Neural cell (in vitro differentiated cells): Measurements from ENCODE around the gene LYPLA2. TPM values are rescaled to one million over a fixed set of nuclear protein-coding genes. Genes with fewer than 3 reads are reported as not detected.

Experiments
- H2AFZ ChIP-seq: fragments of 200-600, 300-800 bp; sonication (generic), shearing (Covaris generic); 2 replicates; pipeline ENCODE4 v1.6.0; 2014; ENCODE audit warnings: low read depth, mild to moderate bottlenecking, antibody characterized with exemption, low read length, moderate library complexity
- H3F3A ChIP-seq: fragments of 200-600 bp; shearing (Covaris generic); 2 replicates; pipeline ENCODE4 v1.6.1; 2016; ENCODE audit warnings: mild to moderate bottlenecking, moderate library complexity, mixed read lengths, antibody characterized with exemption, low read length; ENCODE audit not compliant: insufficient read depth, poor library complexity, severe bottlenecking
- H3K27ac ChIP-seq: fragments of 200-600, 300-800 bp; sonication (generic), shearing (Covaris generic); 2 replicates; pipeline ENCODE4 v1.5.1; 2014; ENCODE audit warnings: mild to moderate bottlenecking, low read length, moderate library complexity
- H3K27me3 ChIP-seq: fragments of 300-800, 200-600 bp; sonication (generic), shearing (Covaris generic); 2 replicates; pipeline ENCODE4 v1.6.0; 2014; ENCODE audit warnings: mild to moderate bottlenecking, low read depth, low read length, moderate library complexity; ENCODE audit not compliant: insufficient read depth
- H3K36me3 ChIP-seq: fragments of 300-800, 200-600 bp; sonication (generic), shearing (Covaris generic); 2 replicates; pipeline ENCODE4 v1.5.1; 2014; ENCODE audit warnings: mild to moderate bottlenecking, antibody characterized with exemption, low read length, moderate library complexity; ENCODE audit not compliant: insufficient read depth
- H3K4me2 ChIP-seq: fragments of 300-800, 200-600 bp; sonication (generic), shearing (Covaris generic); 2 replicates; pipeline ENCODE4 v1.6.0; 2014; ENCODE audit warnings: mild to moderate bottlenecking, low read length
- H3K4me3 ChIP-seq: fragments of 300-800, 200-600 bp; sonication (generic), shearing (Covaris generic); 2 replicates; pipeline ENCODE4 v1.5.1; 2014; ENCODE audit warnings: mild to moderate bottlenecking, low read length, moderate library complexity
- H3K79me2 ChIP-seq: fragments of 200-600 bp; shearing (Covaris generic); replicated peaks from 2 replicates; pipeline ENCODE4 v1.6.0; 2014; ENCODE audit warnings: mild to moderate bottlenecking, low read length, moderate library complexity; ENCODE audit not compliant: insufficient read depth
- H3K9ac ChIP-seq: fragments of 300-800, 200-600 bp; sonication (generic), shearing (Covaris generic); 2 replicates; pipeline ENCODE4 v1.6.1; 2016; ENCODE audit warnings: mild to moderate bottlenecking, low read length, mixed read lengths
- H3K9me2 ChIP-seq: fragments of 200-600 bp; shearing (Covaris generic); 2 replicates; pipeline ENCODE4 v1.6.1; 2016; ENCODE audit warnings: mild to moderate bottlenecking, low read length, mixed read lengths; ENCODE audit not compliant: insufficient read depth
- H3K9me3 ChIP-seq: fragments of 200-600, 300-800 bp; sonication (generic), shearing (Covaris generic); 2 replicates; pipeline ENCODE4 v1.6.1; 2016; ENCODE audit warnings: mild to moderate bottlenecking, mixed run types, low read length, moderate library complexity, mixed read lengths
- H4K20me1 ChIP-seq: fragments of 200-600 bp; shearing (Covaris generic); 2 replicates; pipeline ENCODE4 v1.6.1; 2016; ENCODE audit warnings: mild to moderate bottlenecking, mixed run types; ENCODE audit not compliant: insufficient read depth
- EP300 ChIP-seq: fragments of 450-650 bp; conservative IDR thresholded peaks from 2 replicates; pipeline ENCODE4 v1.6.1; 2014; ENCODE audit warnings: antibody characterized with exemption, mild to moderate bottlenecking, moderate library complexity; ENCODE audit not compliant: poor library complexity, severe bottlenecking
- EZH2 ChIP-seq: fragments of 200-600, 300-800 bp; shearing (Covaris generic), sonication (generic); IDR thresholded peaks from 2 replicates; pipeline ENCODE4 v1.6.1; 2014; ENCODE audit warnings: antibody characterized with exemption, low read length, borderline replicate concordance, mild to moderate bottlenecking; ENCODE audit not compliant: insufficient read depth, poor library complexity, severe bottlenecking
- MXI1 ChIP-seq: fragments of 450-650 bp; conservative IDR thresholded peaks from 2 replicates; pipeline ENCODE4 v1.6.1; 2014; ENCODE audit warnings: antibody characterized with exemption, mild to moderate bottlenecking; ENCODE audit not compliant: poor library complexity, severe bottlenecking
- POLR2AphosphoS5 ChIP-seq: IDR thresholded peaks from 2 replicates; pipeline ENCODE4 v1.6.1; 2012
- RAD21 ChIP-seq: fragments of 450-650 bp; conservative IDR thresholded peaks from 2 replicates; pipeline ENCODE4 v1.6.1; 2014; ENCODE audit warnings: antibody characterized with exemption, mild to moderate bottlenecking, moderate library complexity
- SMC3 ChIP-seq: fragments of 450-650 bp; conservative IDR thresholded peaks from 2 replicates; pipeline ENCODE4 v1.6.1; 2014; ENCODE audit warnings: antibody characterized with exemption, mild to moderate bottlenecking, moderate library complexity; ENCODE audit not compliant: poor library complexity
- polyA plus RNA-seq: library from polyadenylated mRNA; depleted of rRNA; stranded (reverse); fragments of >200 nt; gene quantifications from 2 replicates; pipeline ENCODE4 v1.2.3, GENCODE V29; 2014
- TF ChIP-seq, protein P1 (sequence below): IDR thresholded peaks from 2 replicates; pipeline ENCODE4 v1.6.1; 2012; ENCODE audit warnings: borderline replicate concordance
- TF ChIP-seq, protein P2 (sequence below): fragments of 450-650 bp; IDR thresholded peaks from 2 replicates; pipeline ENCODE4 v1.5.1; 2014; ENCODE audit warnings: antibody characterized with exemption, mild to moderate bottlenecking, moderate library complexity; ENCODE audit not compliant: poor library complexity, severe bottlenecking

LYPLA2 gene
- polyA plus RNA-seq, 1 donor from 2014 or later = 107 TPM

DNA sequence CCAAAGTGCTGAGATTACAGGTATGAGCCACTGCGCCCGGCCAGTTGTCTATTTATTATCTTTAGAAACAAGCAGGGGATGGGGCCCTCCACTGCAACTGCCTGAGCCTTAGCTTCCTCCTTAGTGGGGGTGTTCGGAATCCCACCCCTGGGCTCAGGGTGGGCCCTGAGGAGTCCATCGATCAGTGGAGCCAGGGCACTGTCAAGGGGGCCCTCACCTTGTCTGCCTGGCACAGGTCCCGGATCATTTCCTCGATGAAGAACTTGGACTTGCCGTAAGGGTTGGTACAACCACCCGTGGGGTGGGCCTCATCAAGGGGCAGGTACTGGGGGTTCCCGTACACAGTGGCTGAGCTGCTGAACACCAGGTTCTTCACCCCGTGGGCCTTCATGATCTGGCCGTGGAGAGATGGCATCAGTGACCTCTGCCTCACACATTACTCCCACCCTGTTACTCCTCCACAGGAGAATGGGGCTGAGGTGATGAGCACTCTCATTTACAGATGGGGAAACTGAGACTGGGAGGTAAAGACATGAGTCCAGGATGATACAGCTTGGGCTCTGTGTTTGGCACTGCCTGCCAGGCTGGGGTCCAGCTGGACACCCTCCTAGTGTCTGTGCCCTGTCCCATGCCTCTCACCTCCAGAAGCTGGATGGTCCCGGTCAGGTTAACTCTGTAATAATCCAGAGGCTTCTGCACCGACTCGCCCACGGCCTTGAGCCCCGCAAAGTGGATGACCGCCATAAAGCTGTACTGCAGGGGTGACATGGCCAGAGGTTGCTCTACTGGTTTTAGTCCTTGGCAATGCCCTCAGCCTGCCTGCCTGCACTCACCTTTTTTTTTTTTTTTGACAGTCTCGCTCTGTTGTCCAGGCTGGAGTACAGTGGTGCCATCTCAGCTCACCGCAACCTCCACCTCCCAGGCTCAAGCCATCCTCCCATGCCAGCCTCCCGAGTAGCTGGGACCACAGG is 6.8 kb downstream of the LYPLA2 start:
- Histone ChIP-seq H3K36me3 (peaks cover 4% of the 10 kb centered on the region), H3K27me3 (no peaks in the 10 kb centered on the region), H4K20me1 (no peaks in the 10 kb centered on the region), H3K9ac (no peak overlapping the region), H3K4me3 (no peak overlapping the region), H3K79me2 (peaks cover 2% of the 10 kb centered on the region), H3K9me3 (no peaks in the 10 kb centered on the region), H3K4me2 (no peak overlapping the region), H3K27ac (no peak overlapping the region), H3K9me2 (no peaks in the 10 kb centered on the region), H2AFZ (no peak overlapping the region), H3F3A (no peaks in the 10 kb centered on the region)
- no peak for TF ChIP-seq RAD21
- TF ChIP-seq SMC3 = no peak
- TF ChIP-seq POLR2AphosphoS5 = no peak
- TF ChIP-seq, protein P1, sequence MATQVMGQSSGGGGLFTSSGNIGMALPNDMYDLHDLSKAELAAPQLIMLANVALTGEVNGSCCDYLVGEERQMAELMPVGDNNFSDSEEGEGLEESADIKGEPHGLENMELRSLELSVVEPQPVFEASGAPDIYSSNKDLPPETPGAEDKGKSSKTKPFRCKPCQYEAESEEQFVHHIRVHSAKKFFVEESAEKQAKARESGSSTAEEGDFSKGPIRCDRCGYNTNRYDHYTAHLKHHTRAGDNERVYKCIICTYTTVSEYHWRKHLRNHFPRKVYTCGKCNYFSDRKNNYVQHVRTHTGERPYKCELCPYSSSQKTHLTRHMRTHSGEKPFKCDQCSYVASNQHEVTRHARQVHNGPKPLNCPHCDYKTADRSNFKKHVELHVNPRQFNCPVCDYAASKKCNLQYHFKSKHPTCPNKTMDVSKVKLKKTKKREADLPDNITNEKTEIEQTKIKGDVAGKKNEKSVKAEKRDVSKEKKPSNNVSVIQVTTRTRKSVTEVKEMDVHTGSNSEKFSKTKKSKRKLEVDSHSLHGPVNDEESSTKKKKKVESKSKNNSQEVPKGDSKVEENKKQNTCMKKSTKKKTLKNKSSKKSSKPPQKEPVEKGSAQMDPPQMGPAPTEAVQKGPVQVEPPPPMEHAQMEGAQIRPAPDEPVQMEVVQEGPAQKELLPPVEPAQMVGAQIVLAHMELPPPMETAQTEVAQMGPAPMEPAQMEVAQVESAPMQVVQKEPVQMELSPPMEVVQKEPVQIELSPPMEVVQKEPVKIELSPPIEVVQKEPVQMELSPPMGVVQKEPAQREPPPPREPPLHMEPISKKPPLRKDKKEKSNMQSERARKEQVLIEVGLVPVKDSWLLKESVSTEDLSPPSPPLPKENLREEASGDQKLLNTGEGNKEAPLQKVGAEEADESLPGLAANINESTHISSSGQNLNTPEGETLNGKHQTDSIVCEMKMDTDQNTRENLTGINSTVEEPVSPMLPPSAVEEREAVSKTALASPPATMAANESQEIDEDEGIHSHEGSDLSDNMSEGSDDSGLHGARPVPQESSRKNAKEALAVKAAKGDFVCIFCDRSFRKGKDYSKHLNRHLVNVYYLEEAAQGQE = no peak
- TF ChIP-seq, protein P2, sequence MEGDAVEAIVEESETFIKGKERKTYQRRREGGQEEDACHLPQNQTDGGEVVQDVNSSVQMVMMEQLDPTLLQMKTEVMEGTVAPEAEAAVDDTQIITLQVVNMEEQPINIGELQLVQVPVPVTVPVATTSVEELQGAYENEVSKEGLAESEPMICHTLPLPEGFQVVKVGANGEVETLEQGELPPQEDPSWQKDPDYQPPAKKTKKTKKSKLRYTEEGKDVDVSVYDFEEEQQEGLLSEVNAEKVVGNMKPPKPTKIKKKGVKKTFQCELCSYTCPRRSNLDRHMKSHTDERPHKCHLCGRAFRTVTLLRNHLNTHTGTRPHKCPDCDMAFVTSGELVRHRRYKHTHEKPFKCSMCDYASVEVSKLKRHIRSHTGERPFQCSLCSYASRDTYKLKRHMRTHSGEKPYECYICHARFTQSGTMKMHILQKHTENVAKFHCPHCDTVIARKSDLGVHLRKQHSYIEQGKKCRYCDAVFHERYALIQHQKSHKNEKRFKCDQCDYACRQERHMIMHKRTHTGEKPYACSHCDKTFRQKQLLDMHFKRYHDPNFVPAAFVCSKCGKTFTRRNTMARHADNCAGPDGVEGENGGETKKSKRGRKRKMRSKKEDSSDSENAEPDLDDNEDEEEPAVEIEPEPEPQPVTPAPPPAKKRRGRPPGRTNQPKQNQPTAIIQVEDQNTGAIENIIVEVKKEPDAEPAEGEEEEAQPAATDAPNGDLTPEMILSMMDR = no peak
- no peak for TF ChIP-seq EZH2

DNA sequence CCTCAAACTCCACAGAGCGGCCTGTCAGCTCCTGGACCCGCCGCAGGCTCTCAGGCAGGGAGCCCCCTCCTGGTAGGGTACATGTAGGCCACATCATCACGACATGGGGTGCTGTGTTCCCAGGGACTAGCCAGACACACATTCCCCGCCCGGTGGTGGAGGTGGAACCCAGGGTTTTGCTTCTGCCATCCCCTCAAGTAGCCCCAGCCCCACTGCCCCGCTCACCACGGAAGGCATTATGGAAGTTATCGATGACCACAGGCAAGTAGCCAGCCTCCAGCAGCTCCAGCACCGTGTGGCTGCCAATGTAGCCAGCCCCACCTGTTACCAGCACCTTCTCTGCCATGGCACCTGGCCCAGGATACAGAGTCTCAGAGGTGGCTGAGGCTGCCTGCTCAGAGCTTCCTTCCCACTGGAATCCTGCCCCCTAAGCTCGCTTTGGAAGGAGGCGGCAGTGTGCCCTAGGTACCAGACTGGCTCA is 7.8 kb downstream of the LYPLA2 start:
- Histone ChIP-seq H3K9me3 (no peaks in the 10 kb centered on the region), H3F3A (no peaks in the 10 kb centered on the region)

DNA sequence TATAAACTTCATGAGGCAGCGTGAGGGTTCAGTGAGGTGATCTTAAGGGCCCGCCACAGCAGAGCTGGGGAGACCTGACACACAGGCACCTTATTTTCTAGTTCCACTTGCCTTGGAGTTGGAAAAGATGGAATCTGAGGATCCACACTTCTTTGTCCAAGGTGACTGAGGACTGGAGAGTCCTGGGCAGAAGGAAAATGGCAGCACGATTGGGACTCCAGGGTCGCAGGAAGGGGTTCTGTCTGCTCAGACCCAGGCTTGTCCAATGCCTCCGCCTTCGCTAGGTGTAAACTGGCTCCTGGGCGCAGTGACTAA is 8.3 kb downstream of the LYPLA2 start:
- no peaks in the 10 kb centered on the region for H3F3A ChIP-seq
- H3K79me2 ChIP-seq = no peaks in the 10 kb centered on the region
- peak overlapping the region; percentile 93 for H3K4me2 ChIP-seq
- peak overlapping the region; percentile 94 for H3K4me3 ChIP-seq
- peak overlapping the region; percentile 86 for H3K9ac ChIP-seq
- no peak overlapping the region for H3K27ac ChIP-seq
- no peak overlapping the region for H2AFZ ChIP-seq
- TF ChIP-seq MXI1 (no peak), RAD21 (no peak), SMC3 (no peak), EP300 (no peak), POLR2AphosphoS5 (no peak)
- TF ChIP-seq, protein P2 = no peak
- no peaks in the 10 kb centered on the region for H3K27me3 ChIP-seq
- H3K36me3 ChIP-seq = peaks cover 4% of the 10 kb centered on the region
- H3K9me2 ChIP-seq = no peaks in the 10 kb centered on the region
- H4K20me1 ChIP-seq = no peaks in the 10 kb centered on the region
- H3K9me3 ChIP-seq = no peaks in the 10 kb centered on the region

More for the DNA sequence above, 7.8 kb downstream of the LYPLA2 start:
- no peak overlapping the region for H3K4me2 ChIP-seq
- no peaks in the 10 kb centered on the region for H3K79me2 ChIP-seq
- H4K20me1 ChIP-seq = no peaks in the 10 kb centered on the region
- no peaks in the 10 kb centered on the region for H3K9me2 ChIP-seq
- no peak overlapping the region for H3K27ac ChIP-seq
- H3K4me3 ChIP-seq = no peak overlapping the region
- H3K27me3 ChIP-seq = no peaks in the 10 kb centered on the region
- H3K9ac ChIP-seq = no peak overlapping the region
- no peak overlapping the region for H2AFZ ChIP-seq
- peaks cover 4% of the 10 kb centered on the region for H3K36me3 ChIP-seq
- TF ChIP-seq POLR2AphosphoS5 (no peak), EP300 (no peak)
